NCI-H748 (cell line): Measurements from ENCODE around the gene ARHGEF19.

Experiments
- DNase-seq: peaks from one replicate; lab custom pipeline; 2025; ENCODE audit not compliant: unreplicated experiment; lab: John Stamatoyannopoulos, UW

Gene ARHGEF19

DNA sequence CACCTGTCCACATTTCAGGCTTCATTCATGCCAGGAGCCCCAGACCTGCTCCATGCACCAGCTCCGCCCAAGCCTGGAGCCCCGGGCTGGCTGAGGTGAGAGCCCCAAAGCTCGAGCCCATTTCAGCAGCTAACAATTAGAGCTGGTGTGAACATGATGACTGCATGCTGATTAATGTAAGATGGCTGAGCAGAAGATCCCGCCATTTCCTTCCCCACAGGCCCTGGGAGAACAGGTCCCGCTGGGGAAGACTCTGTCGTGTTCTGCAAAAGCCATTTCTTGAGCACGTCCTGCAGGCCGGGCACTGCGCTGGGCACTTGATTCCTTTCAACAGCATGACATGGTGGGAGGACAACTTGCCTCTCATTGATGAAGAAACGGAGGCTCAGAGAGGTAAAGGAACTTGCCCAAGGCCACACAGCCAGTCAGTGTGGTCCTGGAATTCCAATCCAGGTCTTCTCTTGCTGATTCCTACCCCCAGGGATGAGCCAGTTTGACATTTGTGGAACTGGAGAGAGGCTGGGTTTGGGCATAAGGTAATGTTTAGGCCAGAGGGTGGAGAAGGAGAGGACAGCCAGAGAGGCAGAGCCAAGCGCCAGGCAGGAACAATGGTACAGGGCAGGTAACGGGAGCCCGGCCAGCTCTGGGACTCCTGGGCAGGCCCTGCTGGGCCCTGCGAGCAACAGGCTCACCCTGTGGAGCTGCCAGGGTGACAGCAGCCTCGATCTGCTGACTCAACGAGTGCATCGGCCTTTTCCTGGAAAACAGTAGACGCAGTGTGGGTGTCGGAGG lies 28.5 kb downstream of the ARHGEF19 start:
- no peak for DNase-seq

- DNase-seq = no peak
Measured at GRCh38 chr1:16183179-16183578, 29.3 kb downstream of the ARHGEF19 start.

GRCh38 chr1:16181887-16182719 lies 30.3 kb downstream of the ARHGEF19 start:
- no peak for DNase-seq

- DNase-seq = no peak
Measured at GRCh38 chr1:16180291-16180824, 32.1 kb downstream of the ARHGEF19 start.

GRCh38 chr1:16178596-16179497 lies 33.6 kb downstream of the ARHGEF19 start:
- DNase-seq = no peak

DNA sequence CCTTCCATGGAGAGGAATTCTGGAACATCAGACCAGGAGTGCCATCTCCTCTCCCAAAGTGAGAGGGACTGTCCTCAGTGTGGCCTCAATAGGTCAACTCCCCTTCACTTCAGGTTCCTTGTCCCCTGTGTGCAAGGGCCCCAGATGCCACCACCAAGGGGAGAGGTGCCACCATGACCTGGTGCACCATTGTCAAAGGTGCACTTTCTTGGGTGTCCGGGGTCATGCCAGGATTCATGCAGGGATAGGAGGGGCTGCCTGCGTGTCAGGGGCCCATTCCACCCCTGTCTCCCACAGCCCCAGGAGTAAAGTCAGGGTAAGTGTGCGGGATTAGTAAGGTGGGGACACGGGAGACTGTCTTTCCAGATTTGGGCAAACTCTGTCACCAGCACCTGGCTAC lies 35.1 kb downstream of the ARHGEF19 start:
- no peak for DNase-seq

GRCh38 chr1:16176653-16177052 lies 35.8 kb downstream of the ARHGEF19 start:
- no peak for DNase-seq

DNA sequence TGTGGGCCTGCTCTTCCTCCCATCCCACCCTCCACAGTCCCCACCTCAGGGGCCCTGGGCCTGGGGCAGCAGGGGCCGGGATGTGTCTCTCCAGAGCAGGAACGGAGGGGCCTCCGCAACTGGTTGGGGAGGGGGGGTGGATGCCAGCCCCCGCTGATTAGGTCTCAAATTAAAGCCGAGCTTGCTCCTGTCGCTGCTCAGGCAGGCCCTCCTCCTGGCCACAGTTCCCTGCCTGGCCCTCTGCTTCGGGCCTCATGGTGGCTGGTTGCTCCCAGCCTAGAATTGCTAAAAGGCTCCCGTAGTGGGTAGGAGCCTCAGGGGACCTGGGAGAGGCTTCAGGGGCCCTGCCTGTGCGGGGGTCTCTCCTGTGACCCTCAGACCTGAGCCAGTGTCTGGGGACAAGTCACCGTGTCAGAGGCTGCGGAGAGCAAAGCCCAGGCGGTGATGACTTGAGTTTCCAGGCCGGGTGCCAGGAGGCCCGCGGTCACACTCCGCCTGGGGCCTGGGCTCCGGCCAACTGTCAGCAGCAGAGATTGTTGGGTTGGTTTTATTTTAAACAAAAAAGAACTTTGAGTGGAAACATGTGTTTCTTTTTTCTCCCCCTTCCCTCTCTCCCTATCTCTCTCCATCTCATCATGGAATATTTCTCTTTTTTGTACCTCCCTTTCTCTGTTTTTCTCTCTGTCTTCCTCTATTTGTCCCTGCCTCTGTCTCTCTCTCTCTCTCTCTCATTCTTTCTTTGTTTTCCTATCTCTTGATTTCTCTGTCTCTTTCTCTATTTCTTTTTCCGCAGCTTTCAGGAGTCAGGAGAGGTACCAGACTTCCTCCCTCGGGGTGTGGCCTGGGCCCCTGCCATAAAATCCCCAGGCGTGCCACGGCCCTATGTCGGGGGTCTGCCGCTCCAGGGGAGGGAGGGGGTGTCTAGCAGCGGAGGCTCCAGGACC lies 36.6 kb downstream of the ARHGEF19 start:
- no peak for DNase-seq

DNA sequence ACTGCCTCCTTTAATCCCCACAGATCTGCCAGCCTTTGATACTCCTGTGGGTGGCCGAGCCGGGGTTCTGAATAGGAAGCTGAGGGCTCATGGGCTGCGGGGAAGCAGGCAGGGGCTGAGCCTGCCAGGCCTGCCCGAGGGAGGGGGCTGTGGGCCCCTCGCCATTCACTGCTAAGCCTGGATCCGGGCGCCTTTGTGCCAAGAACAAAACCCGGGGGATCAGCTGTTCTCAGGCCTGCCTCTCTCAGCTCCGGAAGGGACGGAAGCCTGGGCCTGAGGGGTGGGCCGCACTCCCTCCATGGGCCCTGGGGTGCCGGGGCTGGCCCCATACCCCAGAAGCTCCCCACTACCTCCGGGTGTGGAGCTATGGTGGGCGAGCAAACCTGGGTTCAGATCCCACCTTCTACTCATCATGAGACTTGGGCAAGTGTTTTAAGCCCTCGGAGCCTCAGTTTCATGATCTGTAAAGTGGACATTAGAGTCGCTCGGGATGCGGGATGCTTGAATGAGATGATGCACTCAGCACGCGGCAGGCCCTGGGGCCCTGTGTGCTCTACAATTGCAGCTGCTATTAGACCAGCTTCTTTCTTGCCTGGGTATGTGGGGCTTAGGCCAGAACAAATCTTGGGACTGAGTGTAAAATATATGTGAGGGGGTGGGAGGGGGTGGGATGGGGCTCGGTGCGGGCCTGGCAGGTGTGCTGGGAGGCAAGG lies 37.4 kb downstream of the ARHGEF19 start:
- DNase-seq = no peak

GRCh38 chr1:16174261-16174868 lies 38.1 kb downstream of the ARHGEF19 start:
- no peak for DNase-seq

DNA sequence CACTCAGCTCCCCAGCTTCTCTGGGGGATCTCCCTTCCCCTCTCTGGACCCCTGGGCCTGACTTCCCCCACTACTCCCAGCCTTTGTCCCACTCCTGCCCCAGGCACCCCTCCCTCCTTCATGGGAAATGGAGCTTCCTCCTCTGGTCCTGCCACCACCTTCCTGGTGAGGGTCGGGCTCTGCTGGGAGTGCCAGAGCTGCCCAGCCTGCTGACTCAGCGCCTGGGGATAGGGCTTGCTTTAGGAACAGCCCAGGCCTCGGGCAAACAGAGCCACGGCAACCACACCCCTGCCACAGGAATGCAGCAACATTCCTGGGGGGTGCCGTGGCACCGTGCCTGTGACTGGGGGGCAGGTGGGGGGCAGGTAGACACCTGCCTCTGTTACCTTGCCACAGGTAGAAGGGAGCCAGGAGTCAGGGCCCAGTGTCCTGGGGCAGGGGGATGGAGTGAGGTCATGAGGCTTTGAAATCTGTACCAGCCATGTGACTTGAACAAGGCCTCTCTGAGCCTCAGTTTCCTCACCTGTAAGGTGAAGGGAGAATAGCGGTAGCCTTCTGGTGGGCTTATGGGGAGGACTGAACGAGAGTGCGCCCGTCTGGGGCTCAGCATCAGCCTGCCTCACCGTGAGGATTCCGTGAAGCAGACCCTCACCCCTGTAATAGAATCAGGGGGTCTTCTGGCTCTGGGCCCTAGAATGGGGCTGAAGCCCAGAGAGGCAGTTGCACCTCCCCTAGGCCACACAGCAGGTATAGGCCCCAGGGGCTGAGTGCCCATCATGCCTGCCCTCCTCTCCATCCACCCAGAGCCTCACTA lies 38.8 kb downstream of the ARHGEF19 start:
- no peak for DNase-seq

- no peak for DNase-seq
Measured at GRCh38 chr1:16172964-16173446, 39.4 kb downstream of the ARHGEF19 start.

- DNase-seq = no peak
Measured at GRCh38 chr1:16172218-16172830, 40.1 kb downstream of the ARHGEF19 start.

GRCh38 chr1:16171314-16172151 lies 40.9 kb downstream of the ARHGEF19 start:
- DNase-seq = no peak

- no peak for DNase-seq
Measured at GRCh38 chr1:16170283-16170673, 42.2 kb downstream of the ARHGEF19 start.

GRCh38 chr1:16168622-16169360 lies 43.7 kb downstream of the ARHGEF19 start:
- no peak for DNase-seq
